ENCODE data around the gene CST5. TPM values are rescaled to one million over a fixed set of nuclear protein-coding genes. Genes with fewer than 3 reads are reported as not detected.

Gene CST5, protein sequence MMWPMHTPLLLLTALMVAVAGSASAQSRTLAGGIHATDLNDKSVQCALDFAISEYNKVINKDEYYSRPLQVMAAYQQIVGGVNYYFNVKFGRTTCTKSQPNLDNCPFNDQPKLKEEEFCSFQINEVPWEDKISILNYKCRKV
- not detected in 2 replicates for total RNA-seq (2014; rRNA removed; shearing (Covaris generic))
- not detected in 2 replicates for total RNA-seq (2022)
- Bru-seq, nascent RNA = not detected
- BruChase-seq, experiment 1, labeled RNA remaining after a 6-hour chase = not detected
- BruChase-seq, experiment 2, labeled RNA remaining after a 2-hour chase = not detected
- long read RNA-seq = 0 reads

DNA sequence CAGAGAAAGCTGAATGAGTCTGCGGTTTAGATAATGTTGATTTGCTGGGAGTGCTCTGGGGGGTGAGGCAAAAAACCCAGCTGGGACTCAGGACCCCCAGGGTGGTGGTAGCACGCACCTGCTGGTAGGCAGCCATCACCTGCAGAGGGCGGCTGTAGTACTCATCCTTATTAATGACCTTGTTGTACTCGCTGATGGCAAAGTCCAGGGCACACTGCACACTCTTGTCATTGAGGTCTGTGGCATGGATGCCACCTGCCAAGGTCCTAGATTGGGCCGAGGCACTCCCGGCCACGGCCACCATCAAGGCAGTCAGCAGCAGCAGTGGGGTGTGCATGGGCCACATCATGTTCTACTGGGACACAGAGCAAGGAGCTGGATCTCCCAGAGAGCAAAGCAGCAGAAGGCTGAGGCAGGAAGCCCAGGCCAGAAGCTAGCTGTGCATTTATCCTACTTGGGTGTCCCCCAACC lies at the start of gene CST5:
Gene CST5, minus strand, starts transcription at position 421 of the 471 bp plus-strand sequence. Its CDS starts 72 bp downstream, at position 349.
- POLR2A ChIA-PET = no interaction called here
- Histone ChIP-seq H3K4me2 (ENCODE audit: low read length) (no peak within 1 kb of the TSS), H4K20me1 (ENCODE audit: insufficient read depth, low read length) (no peaks in the 10 kb centered on the region), H3K4me3 (ENCODE audit: low read depth, low read length, poor library complexity, severe bottlenecking) (no peak within 1 kb of the TSS), H3K27ac (ENCODE audit: low read depth, low read length, poor library complexity, severe bottlenecking) (no peak within 1 kb of the TSS), H3K9me3 (ENCODE audit: low read length) (no peaks in the 10 kb centered on the region), H2AFZ (ENCODE audit: low read length) (no peak within 1 kb of the TSS), H3K79me2 (ENCODE audit: insufficient read depth, low read depth, low read length) (no peaks in the 10 kb centered on the region), H3K36me3 (ENCODE audit: insufficient read depth, low read length) (no peaks in the 10 kb centered on the region), H3K9me2 (ENCODE audit: insufficient read depth, low read length) (no peaks in the 10 kb centered on the region), H3K4me1 (ENCODE audit: insufficient read depth, low read length, poor library complexity, severe bottlenecking) (peaks cover 10% of the 10 kb centered on the region)
- no peak for DNase-seq (ENCODE audit: low spot score)
- no TSS peak for BruUV-seq (replicated peaks)
- TF ChIP-seq EZH2phosphoT487 (IDR thresholded peaks at IDR 0.05; ENCODE audit: borderline replicate concordance, low read depth, low read length) = no peak
- TF ChIP-seq, protein P1, sequence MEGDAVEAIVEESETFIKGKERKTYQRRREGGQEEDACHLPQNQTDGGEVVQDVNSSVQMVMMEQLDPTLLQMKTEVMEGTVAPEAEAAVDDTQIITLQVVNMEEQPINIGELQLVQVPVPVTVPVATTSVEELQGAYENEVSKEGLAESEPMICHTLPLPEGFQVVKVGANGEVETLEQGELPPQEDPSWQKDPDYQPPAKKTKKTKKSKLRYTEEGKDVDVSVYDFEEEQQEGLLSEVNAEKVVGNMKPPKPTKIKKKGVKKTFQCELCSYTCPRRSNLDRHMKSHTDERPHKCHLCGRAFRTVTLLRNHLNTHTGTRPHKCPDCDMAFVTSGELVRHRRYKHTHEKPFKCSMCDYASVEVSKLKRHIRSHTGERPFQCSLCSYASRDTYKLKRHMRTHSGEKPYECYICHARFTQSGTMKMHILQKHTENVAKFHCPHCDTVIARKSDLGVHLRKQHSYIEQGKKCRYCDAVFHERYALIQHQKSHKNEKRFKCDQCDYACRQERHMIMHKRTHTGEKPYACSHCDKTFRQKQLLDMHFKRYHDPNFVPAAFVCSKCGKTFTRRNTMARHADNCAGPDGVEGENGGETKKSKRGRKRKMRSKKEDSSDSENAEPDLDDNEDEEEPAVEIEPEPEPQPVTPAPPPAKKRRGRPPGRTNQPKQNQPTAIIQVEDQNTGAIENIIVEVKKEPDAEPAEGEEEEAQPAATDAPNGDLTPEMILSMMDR (conservative IDR thresholded peaks at IDR 0.05; ENCODE audit: low read length) = no peak
- CTCF ChIA-PET (ENCODE audit: unreplicated experiment) = no interaction called here
- intact Hi-C loops (cut with micrococcal nuclease; ENCODE audit: unreplicated experiment) = no loop called here

DNA sequence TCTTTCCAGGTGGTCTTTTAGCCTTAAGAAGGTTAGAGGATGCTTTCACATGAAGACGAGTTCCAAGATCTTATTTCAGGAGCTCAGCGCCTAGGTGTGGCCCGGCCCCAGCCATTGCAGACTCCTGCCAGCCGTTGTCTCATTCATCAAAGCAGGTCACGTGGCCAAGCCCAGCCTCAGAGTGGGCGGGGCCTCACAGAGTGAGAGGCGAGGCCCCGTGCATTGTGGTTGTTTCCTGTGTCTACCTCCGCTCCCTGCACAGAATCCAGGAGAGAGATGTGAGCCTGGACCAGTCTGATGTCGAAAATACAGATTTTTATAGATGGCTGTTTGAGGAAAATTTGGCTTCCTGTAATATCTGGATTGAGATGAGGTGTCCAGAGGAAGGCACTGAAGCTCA lies 49.2 kb upstream of the CST5 start:
- H3K27ac ChIP-seq (ENCODE audit: low read depth, low read length, poor library complexity, severe bottlenecking) = no peak overlapping the region
- DNase-seq (ENCODE audit: low spot score) = peak; percentile 24
- no peaks in the 10 kb centered on the region for H3K9me3 ChIP-seq (ENCODE audit: low read length)
- intact Hi-C loops (cut with micrococcal nuclease; ENCODE audit: unreplicated experiment) = no loop called here
- no peaks in the 10 kb centered on the region for H3K36me3 ChIP-seq (ENCODE audit: insufficient read depth, low read length)
- ChIA-PET CTCF (ENCODE audit: unreplicated experiment) (no interaction called here), POLR2A (no interaction called here)
- no TSS peak for BruUV-seq (replicated peaks)
- TF ChIP-seq, protein P1 (conservative IDR thresholded peaks at IDR 0.05; ENCODE audit: low read length) = no peak
- TF ChIP-seq EZH2phosphoT487 (IDR thresholded peaks at IDR 0.05; ENCODE audit: borderline replicate concordance, low read depth, low read length) = no peak
- H3K4me1 ChIP-seq (ENCODE audit: insufficient read depth, low read length, poor library complexity, severe bottlenecking) = no peaks in the 10 kb centered on the region
- H3K4me2 ChIP-seq (ENCODE audit: low read length) = no peak overlapping the region
- H2AFZ ChIP-seq (ENCODE audit: low read length) = peak overlapping the region; percentile 36
- no peaks in the 10 kb centered on the region for H3K79me2 ChIP-seq (ENCODE audit: insufficient read depth, low read depth, low read length)
- no peaks in the 10 kb centered on the region for H3K9me2 ChIP-seq (ENCODE audit: insufficient read depth, low read length)
- no peak overlapping the region for H3K4me3 ChIP-seq (ENCODE audit: low read depth, low read length, poor library complexity, severe bottlenecking)
- H4K20me1 ChIP-seq (ENCODE audit: insufficient read depth, low read length) = no peaks in the 10 kb centered on the region

GRCh38 chr20:23928353-23928752 lies 48.8 kb upstream of the CST5 start:
- Histone ChIP-seq H2AFZ (ENCODE audit: low read length) (no peak overlapping the region), H3K4me3 (ENCODE audit: low read depth, low read length, poor library complexity, severe bottlenecking) (no peak overlapping the region), H4K20me1 (ENCODE audit: insufficient read depth, low read length) (no peaks in the 10 kb centered on the region), H3K9me2 (ENCODE audit: insufficient read depth, low read length) (no peaks in the 10 kb centered on the region), H3K36me3 (ENCODE audit: insufficient read depth, low read length) (no peaks in the 10 kb centered on the region), H3K79me2 (ENCODE audit: insufficient read depth, low read depth, low read length) (no peaks in the 10 kb centered on the region), H3K4me1 (ENCODE audit: insufficient read depth, low read length, poor library complexity, severe bottlenecking) (no peaks in the 10 kb centered on the region), H3K4me2 (ENCODE audit: low read length) (no peak overlapping the region), H3K27ac (ENCODE audit: low read depth, low read length, poor library complexity, severe bottlenecking) (no peak overlapping the region), H3K9me3 (ENCODE audit: low read length) (no peaks in the 10 kb centered on the region)
- TF ChIP-seq, protein P1 (conservative IDR thresholded peaks at IDR 0.05; ENCODE audit: low read length) = no peak
- no peak for TF ChIP-seq EZH2phosphoT487 (IDR thresholded peaks at IDR 0.05; ENCODE audit: borderline replicate concordance, low read depth, low read length)
- DNase-seq (ENCODE audit: low spot score) = no peak
- BruUV-seq (replicated peaks) = no TSS peak
- ChIA-PET POLR2A (no interaction called here), CTCF (ENCODE audit: unreplicated experiment) (no interaction called here)
- intact Hi-C loops (cut with micrococcal nuclease; ENCODE audit: unreplicated experiment) = no loop called here

All from OCI-LY7 (cell line).